Activated CD4-positive, alpha-beta T cell treated with anti-CD3 and anti-CD28 coated beads, Interleukin-2, amount 50 U/mL, for 4 hours (primary cell): ENCODE data around the gene NIPSNAP2.
A peak's percentile ranks its signal among the peaks of the same experiment; 100 is the strongest.
"Not testable (repeated sequence)": the region's sequence is repeated elsewhere in the genome, so short reads cannot be mapped to it uniquely, and the experiment has no call there.

Experiments
- DNase-seq, 2 experiments: peaks; one replicate each; pipeline ENCODE4 v3.0.0-alpha.2; 2020

The NIPSNAP2 gene

GRCh38 chr7:55977831-55978230, 13.4 kb downstream of the NIPSNAP2 start:
- DNase-seq = no peak

- no peak for DNase-seq
Observed at GRCh38 chr7:55980266-55980665, 15.9 kb downstream of the NIPSNAP2 start.

- no peak for DNase-seq
Observed at GRCh38 chr7:55983537-55983936, 19.2 kb downstream of the NIPSNAP2 start.

GRCh38 chr7:55992346-55992745, 28.0 kb downstream of the NIPSNAP2 start:
- no peak for DNase-seq

- DNase-seq = no peak
Observed at GRCh38 chr7:55996856-55997500, 32.6 kb downstream of the NIPSNAP2 start.

- no peak for DNase-seq
Observed at GRCh38 chr7:56003749-56004148, 39.4 kb downstream of the NIPSNAP2 start.

GRCh38 chr7:56007167-56007652, 42.8 kb downstream of the NIPSNAP2 start:
- DNase-seq = no peak

- DNase-seq = no peak
Observed at GRCh38 chr7:56007891-56008290, 43.5 kb downstream of the NIPSNAP2 start.

DNA sequence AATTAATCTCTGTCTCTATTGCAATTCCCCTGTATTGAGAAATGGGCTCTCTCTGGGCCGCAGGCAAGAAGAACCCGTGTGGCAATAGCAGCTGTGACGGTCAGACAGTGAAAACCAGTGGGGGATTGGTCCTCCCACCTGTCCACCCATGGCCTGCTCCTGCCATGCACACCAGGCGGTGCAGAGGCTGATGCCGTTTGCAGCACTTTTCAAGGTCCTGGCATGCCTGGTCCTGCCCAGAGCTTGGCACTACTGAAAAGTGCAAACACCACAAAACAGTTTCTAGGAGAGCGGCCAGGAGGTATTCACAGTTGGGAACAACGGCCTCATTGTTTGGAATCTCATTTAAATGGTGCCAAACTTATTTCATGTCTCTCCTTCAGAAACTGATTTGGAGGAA, 45.3 kb downstream of the NIPSNAP2 start:
- no peak for DNase-seq

DNA sequence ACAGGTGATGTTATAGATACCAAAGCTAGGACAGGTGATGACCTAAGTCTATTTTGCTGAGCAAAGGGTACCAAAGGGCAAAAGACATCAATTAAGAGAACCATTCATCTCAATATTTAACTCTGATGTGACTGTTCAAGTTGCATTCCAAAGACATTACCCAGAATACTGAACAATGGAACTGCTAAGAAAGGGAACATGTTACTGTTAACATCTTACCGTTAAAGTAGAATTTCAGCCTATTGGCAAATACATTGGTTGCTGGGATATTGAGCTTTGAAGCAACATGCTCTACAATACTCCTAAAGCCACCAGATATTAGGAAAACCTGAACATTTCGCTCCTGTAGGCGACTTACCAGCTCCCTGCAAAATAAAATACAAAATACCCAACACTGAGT, 52.6 kb downstream of the NIPSNAP2 start:
- DNase-seq = not testable (repeated sequence)

DNA sequence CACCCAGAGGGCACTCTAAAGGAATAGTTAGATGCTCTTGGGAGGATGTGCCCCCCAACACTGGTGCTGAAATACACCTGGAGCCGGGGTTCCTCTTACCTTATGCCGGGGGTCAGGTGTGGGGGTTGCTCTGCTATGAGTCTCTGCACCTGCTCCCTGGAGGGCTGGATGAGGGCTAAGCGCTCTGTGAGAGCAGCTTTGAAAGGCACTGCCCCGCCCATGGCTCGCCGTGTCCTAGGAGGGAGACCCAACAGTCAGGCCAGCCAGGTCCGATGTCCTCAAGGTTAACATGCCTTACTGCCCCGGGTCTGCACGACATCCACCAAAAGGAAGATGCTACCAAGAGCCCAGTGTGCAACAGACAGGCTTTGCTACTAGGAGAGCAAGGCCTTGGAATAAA, 55.1 kb downstream of the NIPSNAP2 start:
- DNase-seq = no peak

DNA sequence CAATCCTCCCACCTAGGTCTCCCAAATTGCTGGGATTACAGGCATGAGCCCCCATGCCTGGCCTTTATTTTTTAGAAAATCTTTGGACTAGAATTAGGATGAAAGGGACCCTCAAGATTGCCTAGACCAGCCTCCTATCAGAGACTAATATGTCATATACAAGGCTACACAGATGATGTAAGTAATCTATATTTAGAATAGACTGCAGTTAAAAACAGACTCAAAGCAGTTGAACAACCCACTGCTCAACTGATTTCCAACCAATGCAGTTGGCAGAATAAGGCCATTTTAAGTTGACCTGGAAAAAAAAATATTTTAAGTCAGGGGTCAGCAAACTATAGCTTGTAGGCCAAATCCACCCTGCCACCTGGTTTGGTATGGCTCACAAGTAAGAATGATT, 59.1 kb downstream of the NIPSNAP2 start:
- no peak for DNase-seq

DNA sequence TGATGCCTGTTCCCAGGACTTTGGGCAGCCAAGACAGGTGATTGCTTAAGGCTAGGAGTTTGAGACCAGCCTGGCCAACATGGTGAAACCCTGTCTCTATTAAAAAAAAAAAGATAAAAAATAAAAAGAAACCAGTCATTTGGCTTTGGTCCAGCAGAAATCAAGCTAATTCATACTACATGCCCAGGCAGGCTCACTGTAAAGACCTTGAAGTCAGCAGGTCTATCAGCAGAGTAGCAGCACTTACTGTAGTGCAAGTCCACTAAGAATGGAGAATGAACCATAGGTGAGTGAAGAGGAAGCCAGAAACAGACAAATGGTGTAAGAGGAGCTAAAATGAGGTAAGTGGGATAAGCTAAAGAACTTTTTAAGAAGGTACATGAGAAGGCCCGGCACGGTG, 62.2 kb downstream of the NIPSNAP2 start:
- no peak for DNase-seq

DNA sequence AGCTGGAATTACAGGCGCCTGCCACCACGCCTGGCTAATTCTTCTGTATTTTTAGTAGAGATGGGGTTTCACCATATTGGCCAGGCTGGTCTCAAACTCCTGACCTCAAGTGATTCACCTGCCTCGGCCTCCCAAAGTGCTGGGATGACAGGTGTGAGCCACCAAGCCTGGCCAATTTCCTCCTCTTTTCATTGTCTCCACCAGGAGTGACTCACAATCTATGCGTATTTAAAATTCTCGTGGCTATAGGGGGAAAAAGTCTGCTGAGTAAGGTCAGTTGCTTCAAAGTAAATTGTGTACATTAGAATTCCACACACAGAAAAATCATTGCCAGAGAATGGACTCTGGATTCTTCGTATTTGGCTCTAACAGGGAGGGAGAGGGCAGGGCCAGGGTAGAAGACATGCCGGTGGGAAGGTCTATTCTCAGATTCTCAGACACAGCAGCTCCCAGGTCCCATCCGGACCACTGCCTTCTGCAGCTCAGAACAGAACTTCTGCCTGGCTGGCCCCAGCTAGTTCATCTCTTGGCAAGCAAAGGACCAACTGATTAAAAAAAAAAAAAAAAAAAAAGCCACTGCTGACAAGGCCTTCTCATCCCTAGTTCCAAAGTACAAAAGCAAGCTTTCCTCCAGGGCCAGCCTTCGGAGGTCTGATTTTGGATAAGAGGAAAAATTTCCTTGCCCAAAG, 64.7 kb downstream of the NIPSNAP2 start:
- DNase-seq = no peak

DNA sequence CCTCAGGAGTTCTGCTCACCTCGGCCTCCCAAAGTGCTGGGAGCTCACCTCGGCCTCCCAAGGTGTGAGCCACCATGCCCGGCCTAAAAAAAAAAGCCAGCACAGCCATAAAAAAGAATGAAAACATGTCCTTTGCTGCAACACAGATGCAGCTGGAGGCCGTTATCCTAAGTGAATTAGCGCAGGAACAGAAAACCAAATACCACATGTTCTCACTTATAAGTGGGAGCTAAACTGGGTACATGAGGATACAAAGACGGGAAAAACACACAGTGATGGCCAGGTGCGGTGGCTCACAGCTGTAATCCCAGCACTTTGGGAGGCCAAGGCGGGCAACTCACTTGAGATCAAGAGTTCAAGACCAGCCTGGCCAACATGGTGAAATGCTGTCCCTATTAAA, 66.0 kb downstream of the NIPSNAP2 start:
- no peak for DNase-seq

DNA sequence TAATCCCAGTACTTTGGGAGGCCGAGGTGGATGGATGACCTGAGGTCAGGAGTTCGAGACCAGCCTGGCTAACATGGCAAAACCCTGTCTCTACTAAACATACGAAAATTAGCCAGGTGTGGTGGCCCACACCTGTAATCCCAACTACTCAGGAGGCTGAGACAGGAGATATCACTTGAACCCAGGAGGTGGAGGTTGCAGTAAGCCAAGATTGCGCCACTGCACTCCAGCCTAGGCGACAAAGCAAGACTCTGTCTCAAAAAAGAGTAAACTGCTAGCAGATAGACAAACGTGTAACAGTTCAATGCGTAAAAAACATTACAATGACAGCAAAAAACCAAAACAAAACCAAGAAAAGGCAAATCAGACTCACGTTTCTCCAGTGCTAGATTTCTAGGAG, 67.2 kb downstream of the NIPSNAP2 start:
- not testable (repeated sequence) for DNase-seq

DNA sequence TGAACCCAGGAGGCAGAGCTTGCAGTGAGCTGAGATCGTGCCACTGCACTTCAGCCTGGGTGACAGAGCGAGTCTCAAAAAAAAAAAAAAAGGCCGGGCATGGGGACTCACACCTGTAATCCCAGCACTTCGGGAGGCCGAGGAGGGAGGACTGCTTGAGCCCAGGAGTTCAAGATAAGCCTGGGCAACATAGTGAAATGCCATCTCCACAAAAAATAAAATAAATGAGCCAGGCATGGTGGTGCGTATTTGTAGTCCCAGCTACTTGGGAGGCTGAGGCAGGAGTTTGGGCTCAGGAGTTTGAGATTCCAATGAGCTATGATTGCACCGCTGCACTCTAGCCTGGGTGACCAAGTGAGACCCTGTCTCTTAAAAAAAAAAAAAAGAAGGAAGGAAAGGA, 68.2 kb downstream of the NIPSNAP2 start:
- not testable (repeated sequence) for DNase-seq

- peak; percentile 56 to 61 for DNase-seq
Observed at GRCh38 chr7:56033671-56034432, 69.5 kb downstream of the NIPSNAP2 start.

- no peak for DNase-seq
Observed at GRCh38 chr7:56040730-56041129, 76.3 kb downstream of the NIPSNAP2 start.

- not testable (repeated sequence) for DNase-seq
Observed at GRCh38 chr7:56045758-56046157, 81.4 kb downstream of the NIPSNAP2 start.

DNA sequence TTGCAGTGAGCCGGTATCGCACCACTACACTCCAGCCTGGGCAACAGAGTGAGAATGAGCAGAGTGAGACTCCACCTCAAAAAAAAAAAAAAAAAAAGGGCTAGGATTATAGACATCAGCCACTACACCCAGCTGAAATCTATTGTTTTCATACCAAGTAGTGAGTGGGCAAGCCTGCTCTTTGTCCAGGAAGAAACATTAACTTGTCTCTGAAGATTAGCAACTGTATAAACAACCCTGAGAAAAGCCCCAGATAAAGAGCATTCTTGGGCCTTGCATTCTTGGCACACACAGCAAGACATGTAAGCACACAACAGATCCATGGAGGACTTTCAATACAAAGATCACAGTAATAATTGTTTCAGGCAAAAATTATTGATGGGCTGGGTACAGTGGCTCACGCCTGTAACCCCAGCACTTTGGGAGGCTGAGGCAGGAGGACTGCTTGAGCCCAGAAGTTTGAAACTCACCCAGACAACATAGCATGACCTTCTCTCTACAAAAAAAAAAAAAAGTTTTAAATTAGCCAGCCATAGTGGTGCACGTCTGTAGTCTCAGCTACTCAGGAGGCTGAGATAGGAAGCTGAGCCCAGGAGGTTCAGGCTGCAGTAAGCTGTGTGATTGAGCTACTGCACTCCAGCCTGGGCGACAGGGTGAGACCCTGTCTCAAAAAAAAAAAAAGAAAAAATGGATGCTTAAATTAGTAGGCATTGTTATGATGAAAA, 82.5 kb downstream of the NIPSNAP2 start:
- no peak for DNase-seq

DNA sequence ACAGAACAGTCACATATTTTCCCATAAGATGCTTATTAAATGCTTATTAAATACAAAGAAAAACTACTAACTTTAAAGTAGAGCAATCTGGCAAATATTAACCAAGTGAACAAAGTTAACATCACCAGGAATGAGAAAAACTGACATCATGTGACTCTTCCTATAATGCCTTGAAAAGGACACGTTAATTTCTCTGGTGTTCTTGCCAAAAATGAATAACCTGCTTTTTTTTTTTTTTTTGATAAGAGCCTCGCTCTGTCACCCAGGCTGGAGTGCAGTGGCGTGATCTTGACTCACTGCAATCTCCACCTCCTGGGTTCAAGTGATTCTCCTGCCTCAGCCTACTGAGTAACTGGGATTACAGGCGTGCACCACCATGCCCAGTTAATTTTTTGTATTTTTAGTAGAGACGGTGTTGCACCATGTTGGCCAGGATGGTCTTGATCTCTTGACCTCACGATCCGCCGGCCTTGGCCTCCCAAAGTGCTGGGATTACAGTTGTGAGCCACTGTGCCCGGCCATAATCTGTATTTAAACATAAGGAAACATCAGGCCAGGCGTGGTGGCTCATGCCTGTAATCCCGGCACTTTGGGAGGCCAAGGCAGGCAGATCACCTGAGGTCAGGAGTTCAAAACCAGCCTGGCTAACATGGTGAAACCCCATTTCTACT, 83.2 kb downstream of the NIPSNAP2 start:
- not testable (repeated sequence) for DNase-seq

GRCh38 chr7:56048245-56048644, 83.9 kb downstream of the NIPSNAP2 start:
- no peak for DNase-seq
